IPS DF 4.7 (cell line): ENCODE data around the gene UBE2I.
"Not testable (repeated sequence)": the region's sequence is repeated elsewhere in the genome, so short reads cannot be mapped to it uniquely, and the experiment has no call there.

Experiments used
- DNase-seq: peaks from one replicate; pipeline ENCODE4 v3.0.0-alpha.2; 2013; ENCODE audit warnings: low spot score; ENCODE audit errors: extremely low read depth

UBE2I gene

DNA sequence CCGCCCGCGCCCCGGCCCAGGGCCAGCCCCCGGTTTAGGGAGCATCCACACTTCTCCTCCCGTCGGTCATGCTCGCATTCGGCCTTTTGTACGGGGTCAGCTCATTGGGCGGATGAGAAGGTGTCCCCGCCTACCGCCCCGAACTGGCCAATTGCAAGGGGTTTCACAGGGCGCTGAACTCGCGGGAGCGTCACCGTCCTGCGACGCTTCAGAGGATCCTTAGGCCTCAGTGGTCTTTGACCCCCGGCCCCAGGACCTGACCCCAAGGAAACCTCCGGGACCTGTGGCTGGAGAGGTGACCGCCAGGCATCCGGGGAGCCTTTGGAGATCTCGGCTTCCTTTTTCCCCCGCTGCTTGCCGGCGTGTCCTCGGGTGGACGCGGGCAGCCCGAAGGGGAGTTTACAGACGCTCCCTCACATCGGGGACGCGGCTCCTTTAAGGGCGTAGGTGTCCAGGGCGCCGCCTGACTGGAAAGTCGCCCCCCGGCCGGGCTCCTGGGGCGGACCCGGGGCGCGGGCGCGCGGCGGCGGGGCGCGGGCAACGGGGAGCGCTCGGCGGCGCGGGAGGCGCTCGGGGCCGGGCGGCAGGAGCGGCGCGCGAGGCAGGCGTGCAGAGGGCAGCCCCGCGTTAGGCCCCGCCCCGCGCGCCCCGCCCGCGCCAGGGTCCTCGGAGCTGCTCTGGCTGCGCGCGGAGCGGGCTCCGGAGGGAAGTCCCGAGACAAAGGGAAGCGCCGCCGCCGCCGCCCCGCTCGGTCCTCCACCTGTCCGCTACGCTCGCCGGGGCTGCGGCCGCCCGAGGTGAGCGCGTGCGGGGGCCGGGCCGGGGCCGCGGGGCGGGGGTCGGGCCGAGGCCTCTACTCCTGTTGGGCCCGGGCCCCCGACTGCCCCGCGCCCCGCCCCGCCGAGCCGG lies at the start of gene UBE2I:
TSS of gene UBE2I (plus strand) at position 660 of the 909 bp plus-strand sequence. CDS start 4,395 bp downstream, outside the sequence.
- peak; percentile 93 for DNase-seq

DNA sequence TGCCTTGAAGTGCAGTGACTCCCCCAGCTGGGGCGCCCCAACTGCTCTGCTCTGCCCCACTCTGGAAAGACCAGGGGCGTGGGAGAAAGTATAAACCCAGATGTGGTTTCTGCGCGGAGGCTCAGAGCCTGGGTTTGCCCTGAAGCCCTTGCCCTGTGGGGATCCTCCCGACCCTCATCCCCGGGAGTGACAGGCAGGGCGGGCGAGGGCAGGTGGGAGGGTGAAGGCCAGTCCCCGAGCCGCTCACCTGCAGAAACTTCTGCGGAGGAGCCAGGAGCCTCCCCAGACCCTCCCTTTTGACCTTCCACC lies 49.7 kb upstream of the UBE2I start:
- no peak for DNase-seq

DNA sequence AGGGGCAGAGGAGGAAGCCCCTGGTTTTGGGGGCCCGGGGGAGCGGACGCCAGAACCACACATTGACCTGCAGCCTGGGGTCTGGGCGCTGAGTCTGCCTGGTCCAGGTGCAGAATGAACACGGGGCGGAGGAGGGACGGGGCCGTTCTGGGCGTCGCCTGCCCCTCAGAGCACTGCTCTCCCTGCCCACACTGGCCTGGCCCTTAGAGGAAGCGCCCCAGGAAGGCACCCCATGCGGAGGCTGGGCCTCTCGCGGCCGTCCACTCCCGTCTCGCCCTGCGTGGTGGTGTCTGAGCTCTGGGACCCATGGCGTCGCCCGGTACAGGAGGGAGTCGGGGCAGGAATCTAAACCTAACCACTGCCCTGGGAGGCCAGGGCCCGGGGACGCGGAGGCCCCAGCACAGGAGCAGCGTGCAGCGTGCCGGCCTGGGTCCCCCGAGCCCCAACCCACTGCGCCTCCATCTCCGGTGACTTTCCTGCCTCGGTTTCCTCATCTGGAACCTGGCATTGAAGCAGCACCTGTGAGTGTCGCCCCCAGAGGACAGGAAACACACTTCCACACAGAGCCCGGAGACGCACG lies 49.2 kb upstream of the UBE2I start:
- DNase-seq: no peak

DNA sequence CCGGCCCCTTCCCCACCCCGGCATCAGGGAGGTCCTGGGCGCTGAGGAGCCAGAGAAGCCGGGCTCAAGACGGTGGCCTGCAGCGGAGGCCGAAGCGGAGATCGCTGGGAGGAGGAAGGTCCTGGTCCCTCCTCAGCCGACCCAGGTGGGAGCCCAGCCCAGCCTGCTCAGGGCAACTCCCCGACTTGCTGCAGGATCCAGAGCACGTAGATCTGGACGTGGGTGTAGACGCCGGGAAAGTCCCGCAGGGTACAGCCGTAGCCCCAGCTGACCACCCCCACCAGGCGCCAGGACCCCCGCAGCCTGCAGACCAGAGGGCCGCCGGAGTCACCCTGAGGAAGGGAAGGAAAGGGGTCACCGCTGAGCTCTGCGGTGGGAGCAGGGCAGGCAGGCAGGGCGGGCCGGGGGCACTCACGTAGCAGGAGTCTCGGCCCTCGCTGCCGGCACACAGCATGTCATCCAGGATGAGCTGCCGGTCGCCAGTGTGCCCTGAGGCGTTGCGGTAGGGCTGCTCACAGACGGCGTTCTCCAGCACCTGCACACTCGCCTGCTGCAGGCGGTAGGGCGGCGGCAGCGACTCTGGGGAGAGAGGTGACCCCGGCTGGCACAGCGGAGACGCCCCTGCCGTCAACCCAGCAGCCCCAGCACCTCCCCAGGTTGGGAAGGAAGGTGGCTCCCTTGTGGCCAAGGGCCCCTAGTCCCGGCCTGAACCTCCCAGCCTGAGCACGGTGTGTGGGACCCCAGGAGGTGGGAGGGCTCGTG lies 48.1 kb upstream of the UBE2I start:
- no peak for DNase-seq

DNA sequence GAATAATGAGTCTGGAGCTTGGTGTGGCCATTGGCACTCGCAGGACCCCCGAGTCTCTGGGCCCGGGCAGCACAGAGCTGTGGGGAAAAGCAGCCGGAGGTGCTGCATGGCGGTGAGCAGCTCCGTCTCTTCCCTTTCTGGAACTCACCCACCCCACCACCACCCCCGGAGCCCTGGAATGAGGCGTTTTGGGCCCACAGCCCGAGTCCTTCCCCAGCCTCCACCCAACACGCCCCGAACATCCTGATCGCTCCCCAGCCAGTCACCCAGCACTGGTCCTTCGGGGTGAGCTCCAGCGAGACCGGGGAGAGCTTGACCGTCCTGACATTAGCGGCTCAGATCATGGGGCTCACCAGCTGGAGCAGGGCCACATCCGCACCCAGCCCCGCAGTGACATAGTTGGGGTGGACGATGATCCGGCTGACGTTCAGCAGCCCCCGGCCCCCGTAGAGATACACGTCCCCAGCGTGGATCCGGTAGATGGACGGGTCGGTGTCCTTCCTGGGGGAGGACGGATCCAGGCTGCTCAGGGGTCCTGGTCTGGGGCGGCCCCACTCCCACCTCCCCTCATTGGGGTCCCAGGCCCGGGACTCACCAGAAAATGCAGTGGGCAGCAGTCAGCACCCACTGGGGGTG lies 47.1 kb upstream of the UBE2I start:
- no peak for DNase-seq

DNA sequence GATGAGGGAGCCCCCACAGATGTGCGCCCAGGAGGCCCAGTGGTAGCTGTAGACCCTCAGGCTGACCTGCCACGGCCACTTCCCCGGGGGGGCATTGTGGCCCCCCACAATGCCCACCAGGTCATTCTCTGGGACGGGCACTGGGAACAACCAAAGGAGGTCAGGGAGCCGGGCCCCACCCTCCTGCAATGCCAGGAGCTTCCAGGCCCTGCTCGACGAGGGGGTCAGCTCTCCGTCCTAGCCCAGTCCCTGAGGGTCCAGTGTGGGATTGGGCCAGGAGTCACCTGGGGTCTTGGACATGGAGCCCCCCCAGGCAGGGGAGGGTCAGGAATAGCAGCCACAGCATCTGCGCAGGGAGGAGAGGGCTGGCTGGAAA lies 46.6 kb upstream of the UBE2I start:
- DNase-seq: no peak

DNA sequence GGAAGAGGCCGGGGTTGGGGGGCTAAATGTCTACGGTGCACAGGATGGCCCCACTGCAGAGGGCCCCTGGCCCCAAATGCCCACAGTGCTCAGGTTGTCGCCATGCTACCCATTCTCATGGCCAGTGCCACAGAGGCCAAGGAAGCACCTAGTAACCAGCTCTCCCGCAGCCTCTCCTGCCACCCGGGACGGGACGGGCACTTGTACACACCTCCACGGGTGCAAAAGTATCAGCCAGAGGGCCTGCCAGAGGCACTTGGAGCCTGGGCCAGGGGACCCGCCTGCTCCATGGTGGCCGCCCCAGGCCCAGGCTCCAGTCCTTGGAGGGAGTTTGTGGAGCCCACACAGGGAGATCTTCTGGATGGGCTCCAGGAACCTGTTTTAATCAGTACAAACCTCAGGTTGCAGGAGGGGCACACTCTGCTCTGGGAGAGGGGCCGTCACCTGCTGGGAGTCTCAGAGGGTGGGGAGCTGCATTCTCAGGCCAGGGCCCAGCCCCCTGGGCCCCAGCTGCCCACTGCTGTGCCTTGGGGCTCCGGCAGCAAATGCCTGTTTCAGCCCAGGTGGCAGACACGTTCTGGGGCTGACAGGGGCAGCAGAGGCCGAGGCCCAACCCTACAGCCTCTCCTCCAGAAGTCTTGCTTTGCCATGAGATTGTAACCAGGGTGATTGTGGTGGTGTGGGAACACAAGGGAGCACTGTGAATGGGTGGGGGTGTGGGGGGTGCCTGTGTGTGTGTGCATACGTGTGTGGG lies 45.7 kb upstream of the UBE2I start:
- DNase-seq: no peak

DNA sequence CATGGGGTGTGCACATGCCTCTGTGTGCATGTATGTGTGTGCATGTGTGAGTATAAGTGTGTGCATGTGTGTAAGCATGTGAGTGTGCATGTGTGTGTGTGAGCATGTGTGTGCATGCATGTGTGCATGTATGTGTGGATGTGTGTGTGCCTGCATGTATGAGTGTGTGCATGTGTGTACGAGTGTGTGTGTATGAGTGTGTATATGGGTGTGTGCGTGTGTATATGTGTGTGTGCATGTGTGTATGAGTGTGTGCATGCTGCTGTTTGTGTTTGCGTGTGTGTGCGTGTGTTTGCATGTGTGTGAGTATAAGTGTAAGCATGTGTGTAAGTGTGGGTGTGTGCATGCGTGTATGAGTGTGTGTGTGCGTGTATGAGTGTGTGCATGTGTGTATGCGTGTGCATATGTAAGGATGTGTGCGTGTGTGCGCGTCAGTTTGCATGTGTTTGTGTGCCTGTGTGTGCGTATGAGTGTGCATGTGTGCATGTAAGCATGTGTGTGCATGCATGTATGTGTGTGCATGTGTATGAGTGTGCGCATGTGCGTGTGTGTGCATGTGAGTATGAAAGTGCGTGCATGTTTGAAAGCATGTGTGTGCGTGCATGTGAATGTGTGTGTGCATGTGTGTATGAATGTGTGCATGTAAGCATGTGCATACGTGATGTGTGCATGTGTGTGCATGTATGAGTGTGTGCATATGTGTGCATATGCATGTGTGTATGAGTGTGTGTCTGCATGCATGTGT lies 44.9 kb upstream of the UBE2I start:
- no peak for DNase-seq

DNA sequence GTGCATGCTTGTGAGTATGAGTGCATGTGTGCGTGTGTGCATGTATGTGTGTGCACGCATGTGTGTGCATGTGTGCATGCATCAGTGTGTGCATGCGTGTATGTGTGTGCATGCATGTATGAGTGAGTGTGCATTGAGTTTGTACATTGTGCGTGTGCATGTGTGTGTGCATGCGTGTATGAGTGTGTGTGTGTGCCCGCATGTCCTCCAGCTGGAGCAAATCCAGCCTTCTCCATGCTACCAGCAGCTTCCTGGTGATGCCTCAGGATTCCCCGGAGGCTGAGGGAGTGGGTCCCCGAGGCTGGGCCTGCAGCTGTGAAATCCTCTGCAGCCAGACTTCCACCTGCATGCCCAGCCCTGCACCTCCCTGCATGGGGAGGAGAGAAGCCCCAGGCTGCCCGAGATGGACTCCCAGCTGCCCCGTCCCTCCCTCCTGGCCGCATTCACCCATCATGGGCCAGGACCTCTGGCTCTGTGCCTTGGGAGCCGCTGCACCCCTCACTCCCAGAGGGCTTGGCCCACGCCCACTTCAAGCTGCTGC lies 44.3 kb upstream of the UBE2I start:
- DNase-seq: no peak

DNA sequence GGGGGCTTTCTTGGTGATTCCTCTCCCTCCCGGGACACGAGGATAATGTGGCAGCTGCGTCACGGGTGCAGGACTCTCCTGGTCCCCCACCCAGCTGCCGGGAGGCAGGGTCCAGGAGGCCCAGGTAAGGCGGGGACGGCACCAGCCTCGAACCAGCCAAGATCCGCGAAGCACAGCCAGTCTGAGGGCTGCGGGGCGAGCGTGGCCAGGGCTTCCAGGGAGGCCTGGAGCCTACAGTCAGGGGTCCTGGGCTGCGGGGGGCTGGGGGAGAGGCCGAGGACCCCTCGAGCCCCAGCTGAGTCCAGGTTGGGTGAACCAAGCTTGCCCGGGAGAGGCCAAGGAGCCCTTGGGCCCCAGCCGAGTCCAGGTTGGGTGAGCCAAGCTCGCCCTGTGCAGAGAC lies 43.6 kb upstream of the UBE2I start:
- DNase-seq: no peak

DNA sequence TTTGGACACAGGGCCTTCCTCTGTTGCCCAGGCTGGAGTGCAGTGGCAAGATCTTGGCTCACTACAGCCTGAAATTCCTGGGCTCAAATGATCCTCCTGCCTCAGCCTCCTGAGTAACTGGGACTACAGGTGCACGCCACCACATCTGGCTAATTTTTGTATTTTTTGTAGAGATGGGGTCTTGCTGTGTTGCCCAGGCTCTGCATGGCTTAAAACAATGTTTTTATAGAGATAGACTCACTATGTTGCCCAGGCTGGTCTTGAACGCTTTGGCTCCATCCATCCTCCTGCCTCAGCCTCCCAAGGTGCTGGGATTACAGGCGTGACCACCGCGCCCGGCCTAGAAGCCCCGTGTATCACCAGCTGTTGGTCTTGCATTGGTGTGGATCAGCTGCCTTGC lies 40.0 kb upstream of the UBE2I start:
- DNase-seq: not testable (repeated sequence)

DNA sequence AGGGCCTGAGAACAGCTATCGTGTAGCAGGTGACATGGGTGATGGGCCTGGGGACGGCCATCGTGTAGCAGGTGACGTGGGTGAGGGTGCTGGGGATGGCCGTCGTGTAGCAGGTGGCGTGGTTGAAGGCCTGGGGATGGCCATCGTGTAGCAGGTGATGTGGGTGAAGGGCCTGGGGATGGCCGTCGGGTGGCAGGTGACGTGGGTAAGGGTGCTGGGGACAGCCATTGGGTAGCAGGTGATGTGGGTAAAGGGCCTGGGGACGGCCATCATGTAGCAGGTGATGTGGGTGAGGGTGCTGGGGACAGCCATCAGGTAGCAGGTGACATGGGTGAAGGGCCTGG lies 38.1 kb upstream of the UBE2I start:
- DNase-seq: no peak

DNA sequence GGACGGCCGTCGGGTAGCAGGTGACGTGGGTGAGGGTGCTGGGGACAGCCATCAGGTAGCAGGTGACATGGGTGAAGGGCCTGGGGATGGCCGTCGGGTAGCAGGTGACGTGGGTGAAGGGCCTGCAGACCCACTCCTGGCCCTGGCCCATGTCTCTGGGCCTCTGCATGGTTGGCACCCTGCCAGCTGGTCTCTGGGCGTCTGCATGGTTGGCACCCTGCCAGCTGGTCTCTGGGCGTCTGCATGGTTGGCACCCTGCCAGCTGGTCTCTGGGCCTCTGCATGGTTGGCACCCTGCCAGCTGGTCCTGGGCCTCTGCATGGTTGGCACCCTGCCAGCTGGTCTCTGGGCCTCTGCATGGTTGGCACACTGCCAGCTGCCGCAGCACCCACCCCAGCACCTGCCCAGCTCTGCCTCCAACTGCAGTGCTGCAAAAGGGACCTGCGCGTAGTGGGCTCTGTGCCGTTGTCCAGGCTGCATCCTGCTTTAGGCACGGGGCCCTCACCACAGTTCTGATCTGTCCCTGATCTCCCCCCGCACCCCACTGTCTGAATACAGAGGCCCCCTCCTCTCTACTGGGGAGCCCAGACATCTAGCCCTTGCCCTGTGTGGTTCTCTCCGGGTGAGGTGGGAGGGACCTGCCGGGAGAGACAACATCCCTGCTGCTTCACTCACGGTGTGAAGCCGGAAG lies 37.6 kb upstream of the UBE2I start:
- DNase-seq: not testable (repeated sequence)

DNA sequence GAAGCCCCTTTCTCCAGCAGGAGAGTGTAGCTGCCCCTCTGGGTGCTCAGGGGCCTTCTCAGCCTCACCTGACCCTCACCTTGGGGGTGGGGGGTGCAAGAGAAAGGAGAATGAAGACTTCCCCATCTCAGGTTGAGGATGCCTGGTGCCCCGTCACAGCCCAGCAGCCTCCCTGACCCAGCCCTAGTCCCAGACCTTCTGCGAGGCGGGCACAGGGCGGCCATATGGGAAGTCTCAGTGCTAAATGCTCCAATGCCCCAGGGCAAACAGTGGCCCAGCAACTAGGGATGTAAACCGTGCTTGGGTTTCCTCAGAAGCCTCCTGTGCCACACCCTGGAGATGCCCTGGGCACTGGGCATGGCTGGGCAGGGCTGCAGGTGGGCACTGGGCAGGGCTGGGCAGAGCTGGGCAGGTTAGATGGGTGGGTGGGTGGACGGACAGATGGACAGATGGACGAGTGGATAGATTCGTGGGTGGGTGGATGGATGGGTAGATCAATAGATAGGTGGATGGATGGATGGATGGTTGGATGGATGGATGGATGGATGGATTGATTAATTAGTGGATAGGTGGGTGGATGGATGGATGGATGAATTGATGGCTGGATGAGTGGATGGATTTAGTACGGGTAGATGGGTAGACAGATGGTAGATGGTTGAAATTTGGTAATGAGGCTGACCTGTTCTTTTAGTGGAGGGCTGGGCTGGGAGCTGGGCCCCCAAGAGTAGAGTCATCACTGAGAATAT lies 36.8 kb upstream of the UBE2I start:
- DNase-seq: no peak

DNA sequence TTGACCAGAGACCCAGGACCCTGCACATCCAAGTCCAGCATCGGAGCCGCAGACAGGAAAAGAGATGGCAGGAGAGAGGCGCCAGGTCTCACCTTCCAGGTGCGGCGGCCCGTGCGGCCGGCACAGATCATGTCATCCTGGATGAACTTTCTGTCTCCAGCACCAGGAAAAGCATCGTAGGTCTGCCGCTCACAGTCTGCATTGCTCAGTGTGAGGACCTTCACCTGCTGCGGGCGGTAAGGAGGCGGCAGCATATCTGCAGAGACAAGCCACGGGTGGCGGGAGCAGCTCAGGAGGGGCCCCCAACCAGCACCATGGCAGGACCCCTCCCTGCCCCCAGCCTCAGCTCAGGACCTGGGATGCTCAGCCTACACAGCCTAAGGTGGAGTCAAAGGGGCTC lies 35.6 kb upstream of the UBE2I start:
- DNase-seq: no peak

DNA sequence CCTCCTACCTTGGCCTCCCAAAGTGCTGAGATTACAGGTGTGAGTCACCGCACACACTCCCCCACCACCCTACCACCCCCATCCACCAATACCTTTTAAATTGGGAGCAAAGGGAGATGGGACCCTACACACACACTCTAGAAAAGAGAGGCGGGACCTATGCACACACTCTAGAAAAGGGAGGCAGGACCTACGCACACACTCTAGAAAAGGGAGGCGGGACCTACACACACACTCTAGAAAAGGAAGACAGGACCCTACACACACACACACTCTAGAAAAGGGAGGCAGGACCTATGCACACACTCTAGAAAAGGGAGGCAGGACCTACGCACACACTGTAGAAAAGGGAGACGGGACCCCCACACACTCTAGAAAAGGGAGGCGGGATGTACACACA lies 34.7 kb upstream of the UBE2I start:
- DNase-seq: no peak

DNA sequence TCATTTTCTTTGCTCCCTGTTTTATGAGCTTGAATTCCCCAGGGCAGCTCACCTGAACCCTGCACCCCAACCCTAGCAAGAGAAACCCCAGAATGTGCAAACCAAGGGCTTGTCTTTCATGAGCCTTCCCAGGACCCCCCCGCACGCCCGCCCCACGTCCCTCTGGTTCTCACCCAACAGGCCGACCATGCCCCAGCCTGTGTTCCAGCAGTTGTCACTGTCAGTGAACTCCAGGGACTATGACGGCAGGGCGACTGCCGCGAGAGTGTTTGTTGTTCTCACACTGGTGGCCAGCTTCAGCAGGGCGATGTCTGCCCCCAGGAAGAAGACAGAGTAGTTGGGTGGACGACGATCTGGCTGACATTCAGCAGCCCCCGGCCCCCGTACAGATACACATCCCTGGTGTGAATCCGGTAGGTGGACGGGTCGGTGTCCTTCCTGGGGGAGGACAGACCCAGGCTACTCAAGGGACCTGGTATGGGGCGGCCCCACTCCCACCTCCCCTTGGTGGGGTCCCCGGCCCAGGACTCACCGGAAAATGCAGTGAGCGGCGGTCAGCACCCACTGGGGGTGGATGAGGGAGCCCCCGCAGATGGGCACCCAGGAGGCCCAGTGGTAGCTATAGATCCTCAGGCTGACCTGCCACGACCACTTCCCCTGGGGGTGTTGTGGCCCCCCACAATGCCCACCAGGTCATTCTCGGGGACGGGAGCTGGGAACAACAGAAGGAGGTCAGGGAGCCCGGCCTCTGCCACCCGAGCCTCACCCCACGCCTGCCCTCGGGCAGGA lies 33.5 kb upstream of the UBE2I start:
- DNase-seq: no peak

DNA sequence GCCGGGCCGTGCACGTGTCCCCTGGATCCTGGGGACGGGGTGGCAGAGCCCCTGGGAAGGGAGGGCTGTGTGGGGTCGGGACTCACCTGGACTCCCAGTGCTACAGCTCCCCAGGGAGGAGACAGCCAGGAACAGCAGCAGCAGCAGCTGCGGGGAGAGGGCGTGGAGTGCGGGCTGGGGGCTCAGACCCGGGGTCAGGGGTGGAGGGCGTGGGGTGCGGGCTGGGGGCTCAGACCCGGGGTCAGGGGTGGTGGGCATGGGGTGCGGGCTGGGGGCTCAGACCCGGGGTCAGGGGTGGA lies 32.9 kb upstream of the UBE2I start:
- no peak for DNase-seq
